Trophoblast cell (in vitro differentiated cells and primary cell): ENCODE results near the gene PON3. TPM values are rescaled to one million over a fixed set of nuclear protein-coding genes. Genes with fewer than 3 reads are reported as not detected.

Experiments used
- DNase-seq, 2 donors: peaks; one replicate each; pipeline ENCODE4 v3.0.0-alpha.2; 2016
- H2AFZ ChIP-seq: 2 replicates; pipeline ENCODE4 v1.6.1; 2013; ENCODE audit warnings: low read length, moderate library complexity, mild to moderate bottlenecking; ENCODE audit not compliant: insufficient read depth, poor library complexity
- H2AK5ac ChIP-seq: 2 replicates; pipeline ENCODE4 v1.6.1; 2013; ENCODE audit warnings: mild to moderate bottlenecking, low read length
- H2BK120ac ChIP-seq: 2 replicates; pipeline ENCODE4 v1.6.1; 2013; ENCODE audit warnings: low read length, mild to moderate bottlenecking, moderate library complexity; ENCODE audit not compliant: insufficient read depth, poor library complexity
- H2BK12ac ChIP-seq: 2 replicates; pipeline ENCODE4 v1.6.1; 2013; ENCODE audit warnings: mild to moderate bottlenecking, low read length, moderate library complexity
- H2BK5ac ChIP-seq: 2 replicates; pipeline ENCODE4 v1.6.1; 2013; ENCODE audit warnings: low read length, low read depth, moderate library complexity, mild to moderate bottlenecking; ENCODE audit not compliant: poor library complexity
- H3K14ac ChIP-seq: 2 replicates; pipeline ENCODE4 v1.6.1; 2013; ENCODE audit warnings: mild to moderate bottlenecking, low read length
- H3K18ac ChIP-seq: 2 replicates; pipeline ENCODE4 v1.6.1; 2013; ENCODE audit warnings: mild to moderate bottlenecking, low read length
- H3K23ac ChIP-seq: 2 replicates; pipeline ENCODE4 v1.6.1; 2013; ENCODE audit warnings: low read length
- H3K27ac ChIP-seq: 2 replicates; pipeline ENCODE4 v1.5.1; 2013; ENCODE audit warnings: low read depth, mild to moderate bottlenecking, inconsistent platforms, low read length, moderate library complexity
- H3K27me3 ChIP-seq: 2 replicates; pipeline ENCODE4 v1.6.1; 2013; ENCODE audit warnings: inconsistent platforms, mild to moderate bottlenecking, low read length, moderate library complexity; ENCODE audit not compliant: insufficient read depth
- H3K36me3 ChIP-seq, 2 experiments: 1 replicate in 1 of 2; 2 replicates in 1 of 2; pipeline ENCODE4 v1.6.1; 2013; ENCODE audit warnings: low read length in 2 of 2, mild to moderate bottlenecking in 2 of 2, moderate library complexity in 1 of 2; ENCODE audit not compliant: insufficient read depth in 2 of 2, control insufficient read depth in 1 of 2
- H3K4ac ChIP-seq: 2 replicates; pipeline ENCODE4 v1.6.1; 2013; ENCODE audit warnings: low read depth, mild to moderate bottlenecking, low read length, moderate library complexity
- H3K4me1 ChIP-seq, 2 experiments: 1 replicate in 1 of 2; 2 replicates in 1 of 2; pipeline ENCODE4 v1.6.1; 2013; ENCODE audit warnings: low read length in 2 of 2, mild to moderate bottlenecking in 2 of 2, moderate library complexity in 1 of 2; ENCODE audit not compliant: insufficient read depth in 2 of 2, control insufficient read depth in 1 of 2
- H3K4me2 ChIP-seq: 2 replicates; pipeline ENCODE4 v1.6.1; 2013; ENCODE audit warnings: inconsistent platforms, mild to moderate bottlenecking, low read length, moderate library complexity
- H3K4me3 ChIP-seq: 2 replicates; pipeline ENCODE4 v1.5.1; 2013; ENCODE audit warnings: mild to moderate bottlenecking, low read depth, low read length, inconsistent platforms
- H3K79me1 ChIP-seq: one replicate; pipeline ENCODE4 v1.6.1; 2013; ENCODE audit warnings: low read length
- H3K79me2 ChIP-seq: 2 replicates; pipeline ENCODE4 v1.6.1; 2013; ENCODE audit warnings: low read length, mild to moderate bottlenecking; ENCODE audit not compliant: control insufficient read depth, insufficient read depth, poor library complexity
- H3K9ac ChIP-seq: 2 replicates; pipeline ENCODE4 v1.6.1; 2013; ENCODE audit warnings: mild to moderate bottlenecking, low read length
- H3K9me3 ChIP-seq: 2 replicates; pipeline ENCODE4 v1.6.1; 2013; ENCODE audit warnings: low read depth, mild to moderate bottlenecking, control low read depth, inconsistent platforms, low read length; ENCODE audit not compliant: insufficient read depth
- H4K12ac ChIP-seq: 2 replicates; pipeline ENCODE4 v1.6.1; 2013; ENCODE audit warnings: low read depth, mild to moderate bottlenecking, low read length, moderate library complexity
- H4K8ac ChIP-seq: 2 replicates; pipeline ENCODE4 v1.6.1; 2013; ENCODE audit warnings: low read depth, mild to moderate bottlenecking, low read length, moderate library complexity
- H4K91ac ChIP-seq: one replicate; pipeline ENCODE4 v1.6.1; 2013; ENCODE audit warnings: low read depth, mild to moderate bottlenecking, low read length, moderate library complexity
- whole genome bisulfite sequencing: extraction: QIAGEN DNeasy Blood & Tissue Kit; methylation state at CpG from one replicate; pipeline ENCODE4 v1.1.7; 2013; ENCODE audit warnings: missing lambda C conversion rate; ENCODE audit not compliant: insufficient read length, insufficient coverage; ENCODE audit errors: extremely low coverage; 5-methylcytosine and 5-hydroxymethylcytosine counted together
- polyA plus RNA-seq: library from polyadenylated mRNA; stranded (reverse); fragments of 200-250 nt; gene quantifications from 2 replicates; pipeline ENCODE4 v1.2.3, GENCODE V29; 2013

The PON3 gene
- 0.03 and 0.06 TPM in 2 replicates for polyA plus RNA-seq

DNA sequence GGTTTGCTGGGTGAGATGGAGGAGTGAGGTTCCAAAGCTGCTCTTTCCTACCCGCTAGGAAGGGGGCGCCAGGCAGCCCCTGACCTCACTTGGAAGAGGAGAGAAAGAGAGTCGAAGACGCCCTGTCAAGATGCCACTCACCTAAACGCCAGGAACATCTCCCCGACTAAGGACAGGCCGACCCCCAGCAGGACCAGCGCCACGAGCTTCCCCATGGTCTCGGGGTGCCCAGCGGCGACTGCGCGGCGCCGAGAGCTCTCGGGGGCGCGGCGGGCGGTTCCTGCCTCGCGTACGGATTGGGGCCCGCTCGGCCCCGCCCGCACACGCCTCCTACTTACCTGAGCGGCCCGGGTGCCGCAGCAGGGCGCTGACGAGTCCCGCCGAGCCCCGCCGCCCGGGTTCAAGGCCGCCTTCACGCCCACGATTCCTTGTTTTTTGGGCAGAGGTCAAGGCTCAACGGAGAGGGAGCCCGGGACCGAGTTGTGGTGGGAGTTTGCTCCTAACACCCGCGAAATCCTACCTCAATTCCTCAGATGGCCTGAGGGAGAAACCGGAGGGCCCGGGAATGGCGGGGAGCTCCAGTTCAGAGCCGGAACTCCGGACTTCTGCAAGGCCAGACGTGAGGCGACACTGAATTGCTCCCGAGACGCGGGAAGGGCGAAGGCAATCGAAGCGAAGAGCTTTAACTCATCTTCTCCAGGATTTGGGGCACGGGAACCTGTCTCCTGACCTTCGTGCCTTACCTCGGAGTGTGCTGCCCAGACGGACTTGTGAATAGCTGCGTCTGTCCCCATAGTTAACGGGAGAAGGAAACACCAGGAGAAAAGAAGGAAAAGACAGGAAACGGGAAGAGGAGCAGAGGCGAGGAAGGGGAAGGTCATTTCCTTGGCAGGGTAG lies at the start of gene PON3:
Gene PON3, minus strand, starts transcription at position 240 of the 897 bp plus-strand sequence. Its CDS starts 25 bp downstream, at position 215.
- Histone ChIP-seq H4K8ac (no peak within 1 kb of the TSS), H2BK12ac (no peak within 1 kb of the TSS), H3K79me1 (no peaks in the 10 kb centered on the region), H3K4ac (no peak within 1 kb of the TSS), H2AK5ac (no peak within 1 kb of the TSS), H3K4me3 (no peak within 1 kb of the TSS), H3K4me2 (no peak within 1 kb of the TSS), H3K9ac (no peak within 1 kb of the TSS), H3K27me3 (no peaks in the 10 kb centered on the region), H3K23ac (no peak within 1 kb of the TSS), H4K91ac (no peak within 1 kb of the TSS), H4K12ac (no peak within 1 kb of the TSS), H2AFZ (no peak within 1 kb of the TSS), H2BK5ac (no peak within 1 kb of the TSS), H3K18ac (no peak within 1 kb of the TSS), H3K14ac (no peak within 1 kb of the TSS), H3K9me3 (peaks cover 2% of the 10 kb centered on the region), H3K79me2 (no peaks in the 10 kb centered on the region), H3K4me1 (no peaks in the 10 kb centered on the region), H3K27ac (no peak within 1 kb of the TSS), H2BK120ac (no peak within 1 kb of the TSS), H3K36me3 (no peaks in the 10 kb centered on the region)
- DNase-seq, result peak; percentile 25 to 55
- no CpG with 5 or more reads among the region's 68 CpGs for WGBS

DNA sequence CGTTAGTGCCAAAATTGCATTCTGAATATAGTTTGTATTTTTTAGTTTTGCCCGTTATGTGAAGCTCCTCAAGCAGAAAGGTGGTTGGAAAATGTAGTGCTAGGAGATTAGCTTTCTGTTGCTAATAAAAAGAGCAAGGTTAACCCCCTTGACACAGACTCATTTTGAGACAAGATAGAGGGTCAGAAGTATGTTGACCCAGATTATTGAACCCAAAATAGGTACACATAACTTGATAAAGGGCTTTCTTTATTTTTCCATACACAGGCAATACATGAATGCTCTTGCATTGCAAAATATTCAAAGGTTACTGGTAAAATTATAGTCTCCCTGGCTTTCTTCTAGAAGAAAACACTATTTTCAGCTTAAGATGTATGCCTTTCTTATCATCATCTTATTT lies 48.6 kb upstream of the PON3 start:
- no CpG with 5 or more reads among the region's 2 CpGs for WGBS

DNA sequence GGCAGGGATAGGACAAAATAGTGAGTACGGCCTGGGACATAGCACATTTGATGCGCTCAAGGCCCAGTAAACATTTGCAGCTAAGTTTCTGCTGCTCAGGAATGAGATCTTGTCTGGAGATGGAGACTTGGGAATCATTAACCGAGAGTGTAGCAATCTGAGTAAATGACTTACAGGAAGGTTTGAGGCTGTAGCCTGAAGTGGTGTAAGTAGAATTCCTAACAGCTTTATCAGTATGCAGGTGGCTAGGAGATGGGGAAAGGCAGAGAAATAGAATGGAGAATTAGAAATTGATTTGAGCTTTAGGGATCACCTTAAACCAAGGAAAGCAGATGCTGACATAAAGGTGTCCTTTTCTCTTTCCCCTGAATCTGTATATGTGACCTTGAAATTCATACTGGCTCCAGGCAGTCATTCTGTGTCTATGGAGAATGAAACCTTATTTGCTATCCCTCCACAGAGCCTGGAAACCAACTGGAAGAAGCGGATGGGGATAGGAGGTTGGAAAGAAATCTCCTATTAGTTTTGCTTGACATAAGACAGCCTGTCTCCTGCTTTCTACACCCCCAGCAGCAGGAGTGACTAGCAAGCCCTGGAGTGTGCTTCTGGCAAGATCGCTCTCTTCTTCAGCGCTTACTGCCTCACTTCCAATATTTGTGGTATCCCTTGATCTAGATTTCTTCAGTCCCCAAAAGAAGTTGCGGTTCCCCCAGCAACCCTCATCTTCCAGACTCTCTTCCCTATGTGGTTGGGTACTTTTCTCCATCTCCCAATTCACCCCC lies 45.1 kb upstream of the PON3 start:
- no CpG with 5 or more reads among the region's 7 CpGs for WGBS
- H3K4me1 ChIP-seq, result no peaks in the 10 kb centered on the region
- H2BK120ac ChIP-seq, result no peak overlapping the region

More for the DNA sequence above, 48.6 kb upstream of the PON3 start:
- Histone ChIP-seq H2BK120ac (no peak overlapping the region), H3K4me3 (no peak overlapping the region), H3K79me2 (no peaks in the 10 kb centered on the region), H4K8ac (no peak overlapping the region), H3K27me3 (no peaks in the 10 kb centered on the region), H3K27ac (no peak overlapping the region), H4K91ac (no peak overlapping the region), H2AFZ (no peak overlapping the region), H3K4me2 (no peak overlapping the region), H3K9me3 (no peaks in the 10 kb centered on the region), H3K4ac (no peak overlapping the region), H2BK12ac (no peak overlapping the region), H3K18ac (no peak overlapping the region), H3K79me1 (no peaks in the 10 kb centered on the region), H2BK5ac (no peak overlapping the region), H4K12ac (no peak overlapping the region), H3K14ac (no peak overlapping the region), H3K23ac (no peak overlapping the region), H2AK5ac (no peak overlapping the region), H3K36me3 (no peaks in the 10 kb centered on the region), H3K4me1 (no peaks in the 10 kb centered on the region), H3K9ac (no peak overlapping the region)
- DNase-seq, result no peak

DNA sequence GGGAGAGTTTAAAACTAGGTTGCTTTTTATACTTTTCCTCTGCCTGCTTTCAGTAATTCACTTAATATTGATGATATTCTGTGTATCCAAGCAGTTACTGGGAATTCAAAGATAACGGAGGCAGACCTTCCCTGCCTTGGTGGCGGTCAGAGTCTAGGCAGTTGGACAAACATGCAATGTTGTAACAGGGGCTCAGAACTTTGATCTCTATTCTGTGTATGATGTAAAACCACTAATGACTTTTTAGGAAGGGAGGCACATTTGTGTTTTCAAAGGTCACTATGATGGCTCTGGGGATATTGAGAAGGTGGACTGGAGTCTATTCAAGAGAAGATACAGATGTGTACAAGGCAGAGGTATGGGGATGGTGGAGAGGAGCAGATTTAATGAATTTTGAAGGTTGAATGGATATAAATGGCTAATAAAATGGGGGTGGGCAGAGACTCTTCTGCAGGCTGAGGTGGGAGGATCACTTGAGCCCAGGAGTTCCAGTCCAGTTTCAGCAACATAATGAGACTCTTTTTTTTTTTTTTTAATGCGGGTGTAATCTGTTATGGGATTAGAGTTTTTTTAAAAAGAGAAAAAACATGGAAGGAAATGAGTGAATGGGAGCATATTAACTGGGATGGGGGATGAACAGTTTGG lies 44.3 kb upstream of the PON3 start:
- no CpG with 5 or more reads among the region's 3 CpGs for WGBS
- DNase-seq, result no peak
- H3K79me1 ChIP-seq, result peaks cover 3% of the 10 kb centered on the region

More for the DNA sequence above, 45.1 kb upstream of the PON3 start:
- no peak overlapping the region for H2AK5ac ChIP-seq
- H3K23ac ChIP-seq, result no peak overlapping the region
- no peak overlapping the region for H3K27ac ChIP-seq
- no peak overlapping the region for H3K9ac ChIP-seq
- no peaks in the 10 kb centered on the region for H3K9me3 ChIP-seq
- H3K79me2 ChIP-seq, result no peaks in the 10 kb centered on the region
- no peak overlapping the region for H4K8ac ChIP-seq
- no peak overlapping the region for H2BK12ac ChIP-seq
- no peak overlapping the region for H3K4me2 ChIP-seq
- no peak overlapping the region for H2AFZ ChIP-seq
- no peak overlapping the region for H4K12ac ChIP-seq
- no peaks in the 10 kb centered on the region for H3K27me3 ChIP-seq
- no peaks in the 10 kb centered on the region for H3K36me3 ChIP-seq
- peaks cover 2% of the 10 kb centered on the region for H3K79me1 ChIP-seq
- no peak overlapping the region for H3K18ac ChIP-seq
- H3K4ac ChIP-seq, result no peak overlapping the region
- H4K91ac ChIP-seq, result no peak overlapping the region
- H3K14ac ChIP-seq, result no peak overlapping the region
- no peak overlapping the region for H3K4me3 ChIP-seq
- DNase-seq, result peak; percentile 58 to 86
- no peak overlapping the region for H2BK5ac ChIP-seq

More for the DNA sequence above, 44.3 kb upstream of the PON3 start:
- no peak overlapping the region for H3K4me3 ChIP-seq
- no peak overlapping the region for H4K12ac ChIP-seq
- no peak overlapping the region for H3K14ac ChIP-seq
- H3K4ac ChIP-seq, result no peak overlapping the region
- no peak overlapping the region for H4K8ac ChIP-seq
- H3K4me2 ChIP-seq, result no peak overlapping the region
- no peaks in the 10 kb centered on the region for H3K79me2 ChIP-seq
- no peak overlapping the region for H4K91ac ChIP-seq
- no peak overlapping the region for H2AFZ ChIP-seq
- no peak overlapping the region for H2BK12ac ChIP-seq
- no peak overlapping the region for H3K23ac ChIP-seq
- H2AK5ac ChIP-seq, result no peak overlapping the region
- no peaks in the 10 kb centered on the region for H3K9me3 ChIP-seq
- no peak overlapping the region for H2BK5ac ChIP-seq
- no peak overlapping the region for H3K27ac ChIP-seq
- H3K36me3 ChIP-seq, result no peaks in the 10 kb centered on the region
- H3K4me1 ChIP-seq, result no peaks in the 10 kb centered on the region
- H2BK120ac ChIP-seq, result no peak overlapping the region
- H3K9ac ChIP-seq, result no peak overlapping the region
- H3K27me3 ChIP-seq, result no peaks in the 10 kb centered on the region
- H3K18ac ChIP-seq, result no peak overlapping the region
